Activated CD4-positive, alpha-beta T cell treated with anti-CD3 and anti-CD28 coated beads, Interleukin-2, amount 10 ng/mL, durations not matched to agents 7 days and 5 days (primary cell): ENCODE data around the gene ASB3. TPM values are rescaled to one million over a fixed set of nuclear protein-coding genes. Genes with fewer than 3 reads are reported as not detected.
"Not testable (repeated sequence)": the region's sequence is repeated elsewhere in the genome, so short reads cannot be mapped to it uniquely, and the experiment has no call there.

Source experiments
- CTCF ChIA-PET: fragments of 350-600 bp; sonication (Branson Sonifier 250); formaldehyde crosslinking; loops from one replicate; lab custom pipeline; 2021; ENCODE audit warnings: antibody characterized with exemption; lab: Charles Lee
- POLR2A ChIA-PET: fragments of 350-600 bp; sonication (Branson Sonifier 250); formaldehyde crosslinking; loops from one replicate; lab custom pipeline; 2021; ENCODE audit warnings: antibody characterized with exemption; lab: Charles Lee
- DNase-seq: peaks from one replicate; pipeline ENCODE4 v3.0.0-alpha.2; 2020
- H3K27ac Mint-ChIP-seq: one replicate; pipeline ENCODE4 v1.8.0; 2021; ENCODE audit warnings: mild to moderate bottlenecking, moderate library complexity, mixed read lengths
- H3K27me3 Mint-ChIP-seq: one replicate; pipeline ENCODE4 v1.8.0; 2021; ENCODE audit warnings: mixed read lengths
- H3K36me3 Mint-ChIP-seq: one replicate; pipeline ENCODE4 v1.8.0; 2021; ENCODE audit warnings: low read depth, mixed read lengths
- H3K4me1 Mint-ChIP-seq: one replicate; pipeline ENCODE4 v1.8.0; 2021; ENCODE audit warnings: mixed read lengths
- H3K4me3 Mint-ChIP-seq: one replicate; pipeline ENCODE4 v1.8.0; 2021; ENCODE audit warnings: mild to moderate bottlenecking, moderate library complexity, mixed read lengths
- H3K9me3 Mint-ChIP-seq: one replicate; pipeline ENCODE4 v1.8.0; 2021; ENCODE audit warnings: mixed read lengths
- total RNA-seq, 2 experiments: library from RNA; stranded (reverse); gene quantifications; one replicate each; pipeline ENCODE4 v1.2.3, GENCODE V29; 2021

ASB3 gene
- total RNA-seq, 2 experiments from 2014 or later, result 20.2 to 23.3 TPM

GRCh38 chr2:53711271-53711780 is 75.4 kb downstream of the ASB3 start:
- ChIA-PET CTCF (interaction anchor here (0.6 kb wide), 1 partner anchor 264 kb away, joined by 4 read pairs; no protein-coding TSS in a partner anchor), POLR2A (no interaction called here)
- H3K27me3 Mint-ChIP-seq, result no peaks in the 10 kb centered on the region
- no peak overlapping the region for H3K4me3 Mint-ChIP-seq
- H3K27ac Mint-ChIP-seq, result no peak overlapping the region
- peaks cover 25% of the 10 kb centered on the region for H3K9me3 Mint-ChIP-seq
- DNase-seq, result no peak
- no peaks in the 10 kb centered on the region for H3K4me1 Mint-ChIP-seq
- H3K36me3 Mint-ChIP-seq, result peaks cover 63% of the 10 kb centered on the region

DNA sequence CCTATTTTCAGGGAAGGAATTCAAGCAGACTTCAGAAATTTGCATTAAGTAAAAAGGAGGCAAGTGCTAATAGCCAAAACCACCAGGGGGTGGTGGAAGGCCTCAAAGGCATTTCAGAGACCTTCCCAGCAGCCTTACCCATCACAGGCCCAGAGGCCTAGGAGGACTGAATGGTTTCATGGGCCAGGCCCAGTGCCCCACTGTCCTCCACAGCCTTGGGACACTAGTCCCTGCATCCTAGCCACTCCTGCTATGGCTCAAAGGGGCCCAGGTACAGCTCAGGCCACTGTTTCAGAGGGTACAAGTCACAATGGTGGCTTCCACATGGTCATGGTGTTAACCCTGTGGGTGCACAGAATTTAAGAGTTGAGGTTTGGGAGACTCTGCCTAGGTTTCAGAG is 77.8 kb downstream of the ASB3 start:
- H3K4me1 Mint-ChIP-seq, result no peaks in the 10 kb centered on the region
- POLR2A ChIA-PET, result no interaction called here
- no peak overlapping the region for H3K4me3 Mint-ChIP-seq
- CTCF ChIA-PET, result no interaction called here
- H3K27me3 Mint-ChIP-seq, result no peaks in the 10 kb centered on the region
- H3K27ac Mint-ChIP-seq, result no peak overlapping the region
- H3K9me3 Mint-ChIP-seq, result peaks cover 25% of the 10 kb centered on the region
- DNase-seq, result no peak
- peaks cover 58% of the 10 kb centered on the region for H3K36me3 Mint-ChIP-seq

GRCh38 chr2:53701221-53701620 is 85.5 kb downstream of the ASB3 start:
- H3K27ac Mint-ChIP-seq, result no peak overlapping the region
- H3K9me3 Mint-ChIP-seq, result no peaks in the 10 kb centered on the region
- H3K36me3 Mint-ChIP-seq, result peaks cover 32% of the 10 kb centered on the region
- H3K4me3 Mint-ChIP-seq, result no peak overlapping the region
- CTCF ChIA-PET, result interaction anchor here (0.9 kb wide), 1 partner anchor 833 kb away, joined by 3 read pairs; no protein-coding TSS in a partner anchor
- no peaks in the 10 kb centered on the region for H3K27me3 Mint-ChIP-seq
- POLR2A ChIA-PET, result no interaction called here
- DNase-seq, result no peak
- H3K4me1 Mint-ChIP-seq, result no peaks in the 10 kb centered on the region

DNA sequence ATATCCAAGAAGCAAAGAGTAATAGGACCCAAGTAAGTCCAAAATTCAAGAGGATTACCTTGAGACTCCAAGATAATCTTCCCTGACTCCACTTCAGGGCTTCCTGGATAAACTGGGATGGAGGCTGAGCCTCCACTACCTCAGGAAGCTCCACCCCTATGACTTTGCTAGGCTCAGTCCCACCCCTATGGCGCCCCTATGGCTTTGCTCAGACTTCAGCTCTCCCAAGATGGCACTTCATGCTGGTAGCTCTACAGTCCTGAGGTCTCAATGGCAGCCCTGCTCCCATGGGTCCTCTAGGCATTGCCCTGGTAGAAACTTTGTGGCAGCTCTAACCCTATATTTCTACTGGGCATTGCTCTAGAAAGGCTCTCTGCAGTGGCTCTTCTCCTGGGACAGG is 89.1 kb downstream of the ASB3 start:
- Mint-ChIP-seq H3K27ac (no peak overlapping the region), H3K4me1 (no peaks in the 10 kb centered on the region), H3K27me3 (no peaks in the 10 kb centered on the region), H3K4me3 (no peak overlapping the region), H3K36me3 (peaks cover 28% of the 10 kb centered on the region), H3K9me3 (no peaks in the 10 kb centered on the region)
- ChIA-PET POLR2A (no interaction called here), CTCF (interaction anchor here (1.0 kb wide), 1 partner anchor 12 kb away, joined by 3 read pairs; no protein-coding TSS in a partner anchor)
- DNase-seq, result no peak

DNA sequence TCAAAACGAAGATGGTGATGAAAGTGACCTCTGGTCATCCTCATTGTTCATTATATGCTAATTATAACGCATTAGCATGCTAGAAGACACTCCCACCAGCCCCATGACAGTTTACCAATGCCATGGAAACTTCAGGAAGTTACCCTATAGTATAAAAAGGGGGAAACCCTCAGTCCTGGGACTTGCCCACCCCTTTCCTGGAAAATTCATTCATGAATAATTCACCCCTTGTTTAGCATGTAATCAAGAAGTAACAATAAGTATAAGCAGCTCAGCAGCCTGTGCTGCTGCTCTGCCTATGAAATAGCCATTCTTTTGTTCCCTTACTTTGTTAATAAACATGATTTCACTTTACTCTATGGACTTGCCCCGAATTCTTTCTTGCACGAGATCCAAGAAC is 89.7 kb downstream of the ASB3 start:
- Mint-ChIP-seq H3K4me1 (no peaks in the 10 kb centered on the region), H3K27ac (no peak overlapping the region), H3K27me3 (no peaks in the 10 kb centered on the region), H3K36me3 (peaks cover 27% of the 10 kb centered on the region), H3K9me3 (no peaks in the 10 kb centered on the region), H3K4me3 (no peak overlapping the region)
- ChIA-PET POLR2A (no interaction called here), CTCF (no interaction called here)
- DNase-seq, result no peak

GRCh38 chr2:53695575-53695974 is 91.2 kb downstream of the ASB3 start:
- no peak for DNase-seq
- Mint-ChIP-seq H3K27me3 (no peaks in the 10 kb centered on the region), H3K4me1 (peaks cover 3% of the 10 kb centered on the region), H3K4me3 (no peak overlapping the region), H3K27ac (no peak overlapping the region), H3K36me3 (peaks cover 27% of the 10 kb centered on the region), H3K9me3 (no peaks in the 10 kb centered on the region)
- ChIA-PET CTCF (no interaction called here), POLR2A (no interaction called here)

DNA sequence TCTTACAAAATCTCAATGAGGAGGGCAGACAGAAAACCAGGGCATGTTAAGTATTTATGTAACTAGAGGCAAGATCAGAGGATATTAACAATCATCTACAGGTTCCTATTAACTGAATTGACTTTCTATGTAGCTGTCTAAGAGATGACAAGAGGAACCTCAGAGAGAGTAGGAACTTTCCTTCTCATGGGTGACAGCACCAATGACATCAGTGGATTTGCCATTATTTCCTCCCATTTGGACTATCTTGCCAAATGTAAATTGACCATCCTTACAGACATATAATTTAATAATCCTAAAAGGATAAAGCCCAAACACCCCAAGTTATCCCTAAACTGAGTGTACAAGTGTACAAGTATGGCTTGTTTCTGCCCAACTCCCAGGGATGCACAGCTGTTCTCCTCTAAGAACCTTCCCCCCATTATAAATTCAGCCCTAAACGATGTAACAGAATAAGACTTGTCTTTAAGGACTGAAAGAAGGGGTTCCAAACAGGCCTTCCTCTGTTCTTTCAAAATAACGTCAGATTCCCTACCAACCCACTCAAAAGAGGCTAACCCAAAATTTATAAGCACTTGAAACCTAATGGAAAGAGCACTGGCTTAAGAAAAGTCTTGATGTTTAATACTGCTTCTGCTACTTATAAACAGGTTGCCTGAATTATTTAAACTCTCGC is 92.5 kb downstream of the ASB3 start:
- Mint-ChIP-seq H3K4me3 (no peak overlapping the region), H3K27me3 (no peaks in the 10 kb centered on the region), H3K27ac (no peak overlapping the region), H3K4me1 (peaks cover 3% of the 10 kb centered on the region), H3K9me3 (no peaks in the 10 kb centered on the region), H3K36me3 (peaks cover 21% of the 10 kb centered on the region)
- POLR2A ChIA-PET, result no interaction called here
- no peak for DNase-seq
- CTCF ChIA-PET, result interaction anchor here (0.9 kb wide), 1 partner anchor 9 kb away, joined by 5 read pairs; no protein-coding TSS in a partner anchor

GRCh38 chr2:53690876-53691275 is 95.9 kb downstream of the ASB3 start:
- no peaks in the 10 kb centered on the region for H3K27me3 Mint-ChIP-seq
- H3K27ac Mint-ChIP-seq, result no peak overlapping the region
- H3K9me3 Mint-ChIP-seq, result peaks cover 1% of the 10 kb centered on the region
- H3K36me3 Mint-ChIP-seq, result peaks cover 19% of the 10 kb centered on the region
- H3K4me1 Mint-ChIP-seq, result peaks cover 3% of the 10 kb centered on the region
- no peak overlapping the region for H3K4me3 Mint-ChIP-seq
- DNase-seq, result no peak
- POLR2A ChIA-PET, result no interaction called here
- CTCF ChIA-PET, result no interaction called here

- H3K4me1 Mint-ChIP-seq, result no peaks in the 10 kb centered on the region
- H3K36me3 Mint-ChIP-seq, result peaks cover 8% of the 10 kb centered on the region
- ChIA-PET CTCF (no interaction called here), POLR2A (interaction anchor here (0.6 kb wide), 1 partner anchor 1884 kb away, joined by 3 read pairs; no protein-coding TSS in a partner anchor)
- no peak overlapping the region for H3K4me3 Mint-ChIP-seq
- H3K27me3 Mint-ChIP-seq, result no peaks in the 10 kb centered on the region
- no peak for DNase-seq
- H3K9me3 Mint-ChIP-seq, result peaks cover 3% of the 10 kb centered on the region
- H3K27ac Mint-ChIP-seq, result no peak overlapping the region
These were observed 113.8 kb downstream of the ASB3 start for GRCh38 chr2:53672881-53673522.

GRCh38 chr2:53670331-53670730 is 116.4 kb downstream of the ASB3 start:
- ChIA-PET POLR2A (no interaction called here), CTCF (no interaction called here)
- Mint-ChIP-seq H3K27ac (no peak overlapping the region), H3K9me3 (peaks cover 14% of the 10 kb centered on the region), H3K4me3 (no peak overlapping the region), H3K27me3 (no peaks in the 10 kb centered on the region), H3K36me3 (peaks cover 15% of the 10 kb centered on the region), H3K4me1 (no peaks in the 10 kb centered on the region)
- DNase-seq, result no peak

- no peak for DNase-seq
- H3K9me3 Mint-ChIP-seq, result peaks cover 14% of the 10 kb centered on the region
- no peaks in the 10 kb centered on the region for H3K4me1 Mint-ChIP-seq
- CTCF ChIA-PET, result no interaction called here
- H3K27me3 Mint-ChIP-seq, result no peaks in the 10 kb centered on the region
- POLR2A ChIA-PET, result no interaction called here
- H3K36me3 Mint-ChIP-seq, result peaks cover 16% of the 10 kb centered on the region
- H3K27ac Mint-ChIP-seq, result no peak overlapping the region
- H3K4me3 Mint-ChIP-seq, result no peak overlapping the region
These were observed 118.1 kb downstream of the ASB3 start for GRCh38 chr2:53668624-53669026.

- POLR2A ChIA-PET, H3K27ac Mint-ChIP-seq, H3K4me1 Mint-ChIP-seq, H3K27me3 Mint-ChIP-seq, DNase-seq, H3K4me3 Mint-ChIP-seq, CTCF ChIA-PET: not testable (repeated sequence)
- Mint-ChIP-seq H3K9me3 (peaks cover 14% of the 10 kb centered on the region), H3K36me3 (peaks cover 18% of the 10 kb centered on the region)
These were observed 119.6 kb downstream of the ASB3 start for GRCh38 chr2:53667130-53667529.

- Mint-ChIP-seq H3K27me3 (no peaks in the 10 kb centered on the region), H3K4me3 (no peak overlapping the region), H3K36me3 (peaks cover 5% of the 10 kb centered on the region), H3K27ac (no peak overlapping the region), H3K4me1 (no peaks in the 10 kb centered on the region), H3K9me3 (peaks cover 3% of the 10 kb centered on the region)
- POLR2A ChIA-PET, result no interaction called here
- no peak for DNase-seq
- CTCF ChIA-PET, result no interaction called here
These were observed 125.9 kb downstream of the ASB3 start for GRCh38 chr2:53660886-53661285.
